RPMI8226 (cell line): Measurements from ENCODE around the gene TPPP.

Experiments used
- DNase-seq: peaks from one replicate; pipeline ENCODE4 v3.0.0-alpha.2; 2015

Gene TPPP

GRCh38 chr5:664343-664993 lies 28.7 kb downstream of the TPPP start:
- DNase-seq = no peak

GRCh38 chr5:663436-664342 lies 29.5 kb downstream of the TPPP start:
- DNase-seq = no peak

- no peak for DNase-seq
These were observed 30.3 kb downstream of the TPPP start for GRCh38 chr5:662751-663435.

- no peak for DNase-seq
These were observed 31.0 kb downstream of the TPPP start for GRCh38 chr5:661891-662750.

GRCh38 chr5:660491-661030 lies 32.6 kb downstream of the TPPP start:
- no peak for DNase-seq

GRCh38 chr5:659496-660263 lies 33.5 kb downstream of the TPPP start:
- DNase-seq = no peak

- DNase-seq = no peak
These were observed 35.0 kb downstream of the TPPP start for GRCh38 chr5:658103-658502.

- no peak for DNase-seq
These were observed 35.6 kb downstream of the TPPP start for GRCh38 chr5:657570-657969.

- no peak for DNase-seq
These were observed 37.7 kb downstream of the TPPP start for GRCh38 chr5:655406-655805.

- no peak for DNase-seq
These were observed 38.9 kb downstream of the TPPP start for GRCh38 chr5:654071-654778.

- no peak for DNase-seq
These were observed 40.3 kb downstream of the TPPP start for GRCh38 chr5:652773-653350.

GRCh38 chr5:652023-652515 lies 41.1 kb downstream of the TPPP start:
- no peak for DNase-seq

- DNase-seq = no peak
These were observed 41.7 kb downstream of the TPPP start for GRCh38 chr5:651296-652022.

GRCh38 chr5:647727-648126 lies 45.4 kb downstream of the TPPP start:
- DNase-seq = no peak

- no peak for DNase-seq
These were observed 45.8 kb downstream of the TPPP start for GRCh38 chr5:647311-647710.

- DNase-seq = no peak
These were observed 46.6 kb downstream of the TPPP start for GRCh38 chr5:646396-647201.

GRCh38 chr5:645421-645820 lies 47.7 kb downstream of the TPPP start:
- DNase-seq = no peak

- DNase-seq = no peak
These were observed 48.2 kb downstream of the TPPP start for GRCh38 chr5:644971-645370.

GRCh38 chr5:644509-644908 lies 48.6 kb downstream of the TPPP start:
- DNase-seq = no peak
